ENCODE results near the gene CD300LD. TPM values are rescaled to one million over a fixed set of nuclear protein-coding genes. Genes with fewer than 3 reads are reported as not detected.
A peak's percentile ranks its signal among the peaks of the same experiment; 100 is the strongest.
"Not testable (repeated sequence)": the region's sequence is repeated elsewhere in the genome, so short reads cannot be mapped to it uniquely, and the experiment has no call there.

Gene CD300LD
- total RNA-seq, 4 donors from 2014 or later: not detected

GRCh38 chr17:74637265-74637664 lies 45.2 kb upstream of the CD300LD start:
- H3K27me3 ChIP-seq: no peaks in the 10 kb centered on the region
- H3K36me3 ChIP-seq: no peaks in the 10 kb centered on the region
- peak; percentile 73 to 74 for DNase-seq
- peaks cover 63 to 68% of the 10 kb centered on the region in 2 donors for H3K4me1 ChIP-seq
- no peaks in the 10 kb centered on the region for H3K9me3 ChIP-seq
- peak overlapping the region; percentile 66 to 92 (median 81) for H3K27ac ChIP-seq
- intact Hi-C loops (cut with DNase I): no loop called here
- no peak overlapping the region for H3K4me3 ChIP-seq (replicated peaks in 1 of 3)
- 35 to 41% methylated on average over 11 of the region's 11 CpGs for WGBS, 2 donors
- TF ChIP-seq POLR2A (IDR thresholded peaks at IDR 0.05): no peak
- TF ChIP-seq CTCF (IDR thresholded peaks at IDR 0.05): no peak

GRCh38 chr17:74636541-74637085 lies 44.5 kb upstream of the CD300LD start:
- H3K27me3 ChIP-seq; H3K36me3 ChIP-seq; H3K9me3 ChIP-seq; intact Hi-C loops (cut with DNase I); H3K4me3 ChIP-seq (replicated peaks in 1 of 3): not testable (repeated sequence)
- 45 to 51% methylated on average over 10 of the region's 10 CpGs for WGBS, 2 donors
- H3K4me1 ChIP-seq: peaks cover 69 to 73% of the 10 kb centered on the region in 2 donors
- peak overlapping the region; percentile 66 to 92 (median 81) for H3K27ac ChIP-seq
- peak; percentile 64 for DNase-seq

- Histone ChIP-seq H3K36me3 (no peaks in the 10 kb centered on the region), H3K4me1 (peaks cover 79 to 81% of the 10 kb centered on the region in 2 donors), H3K9me3 (no peaks in the 10 kb centered on the region), H3K27me3 (no peaks in the 10 kb centered on the region), H3K27ac (peak overlapping the region; percentile 81 to 93 (median 92)), H3K4me3 (replicated peaks in 1 of 3) (no peak overlapping the region)
- WGBS, 2 donors: 17 to 30% methylated on average over 4 to 13 of the region's 13 CpGs
- intact Hi-C loops (cut with DNase I): no loop called here
- TF ChIP-seq CTCF (IDR thresholded peaks at IDR 0.05) (no peak), POLR2A (IDR thresholded peaks at IDR 0.05) (peak in 1 of 2 donors; percentile 18)
- DNase-seq: peak; percentile 90 to 92
These were observed 43.3 kb upstream of the CD300LD start for GRCh38 chr17:74635418-74635817.

GRCh38 chr17:74633326-74633725 lies 41.2 kb upstream of the CD300LD start:
- 30 to 47% methylated on average over 6 to 7 of the region's 8 CpGs for WGBS, 2 donors
- intact Hi-C loops (cut with DNase I): no loop called here
- no peak overlapping the region for H3K4me3 ChIP-seq (replicated peaks in 1 of 3)
- H3K4me1 ChIP-seq: peaks cover 70 to 75% of the 10 kb centered on the region in 2 donors
- H3K27ac ChIP-seq: peak overlapping the region; percentile 86 to 93 (median 92)
- H3K36me3 ChIP-seq: no peaks in the 10 kb centered on the region
- H3K9me3 ChIP-seq: no peaks in the 10 kb centered on the region
- no peak for TF ChIP-seq CTCF (IDR thresholded peaks at IDR 0.05)
- no peak for TF ChIP-seq POLR2A (IDR thresholded peaks at IDR 0.05)
- peak; percentile 93 to 94 for DNase-seq
- no peaks in the 10 kb centered on the region for H3K27me3 ChIP-seq

GRCh38 chr17:74632617-74633016 lies 40.5 kb upstream of the CD300LD start:
- intact Hi-C loops (cut with DNase I): no loop called here
- Histone ChIP-seq H3K36me3 (no peaks in the 10 kb centered on the region), H3K27me3 (no peaks in the 10 kb centered on the region), H3K9me3 (no peaks in the 10 kb centered on the region), H3K4me3 (replicated peaks in 1 of 3) (no peak overlapping the region), H3K27ac (peak overlapping the region; percentile 79 to 87 (median 86)), H3K4me1 (peaks cover 63 to 68% of the 10 kb centered on the region in 2 donors)
- WGBS, 2 donors: 88 to 91% methylated on average over 9 of the region's 9 CpGs
- TF ChIP-seq CTCF (IDR thresholded peaks at IDR 0.05): no peak
- TF ChIP-seq POLR2A (IDR thresholded peaks at IDR 0.05): no peak
- DNase-seq: no peak
